Endothelial cell of umbilical vein (primary cell): ENCODE data around the gene VIPR2.

ENCODE experiments used
- EZH2 ChIP-seq: IDR thresholded peaks from 2 replicates; pipeline ENCODE4 v1.6.1; 2012; ENCODE audit warnings: borderline replicate concordance, low read depth, mild to moderate bottlenecking, moderate library complexity, low read length, inconsistent platforms; ENCODE audit not compliant: severe bottlenecking
- JUN ChIP-seq: IDR thresholded peaks from 2 replicates; pipeline ENCODE4 v1.6.1; 2011; ENCODE audit warnings: borderline replicate concordance, low read depth; ENCODE audit not compliant: insufficient read length, insufficient read depth
- MYC ChIP-seq: IDR thresholded peaks from one replicate; pipeline ENCODE4 v1.6.1; 2011; ENCODE audit warnings: mild to moderate bottlenecking, low read depth, low read length
- POLR2A ChIP-seq: IDR thresholded peaks from 2 replicates; pipeline ENCODE4 v1.6.1; 2012; ENCODE audit warnings: low read depth, mild to moderate bottlenecking, control low read depth, low read length
- POLR2AphosphoS5 ChIP-seq: IDR thresholded peaks from 2 replicates; pipeline ENCODE4 v1.6.1; 2012; ENCODE audit warnings: low read depth, mild to moderate bottlenecking, control low read depth, low read length, moderate library complexity; ENCODE audit not compliant: insufficient read depth
- TF ChIP-seq, protein P1 (sequence below), 2 donors: IDR thresholded peaks; 1 replicate in 1 of 2; 2 replicates in 1 of 2; pipeline ENCODE4 v1.5.1; 2011; ENCODE audit warnings: low read length in 2 of 2, mild to moderate bottlenecking in 2 of 2, moderate library complexity in 2 of 2, control low read depth in 1 of 2, inconsistent platforms in 1 of 2, low read depth in 1 of 2; ENCODE audit not compliant: insufficient read depth in 1 of 2; ENCODE audit errors: extremely low read depth in 1 of 2
- TF ChIP-seq, protein P2 (sequence below): IDR thresholded peaks from 2 replicates; pipeline ENCODE4 v1.6.1; 2011; ENCODE audit not compliant: insufficient read depth, insufficient read length

DNA sequence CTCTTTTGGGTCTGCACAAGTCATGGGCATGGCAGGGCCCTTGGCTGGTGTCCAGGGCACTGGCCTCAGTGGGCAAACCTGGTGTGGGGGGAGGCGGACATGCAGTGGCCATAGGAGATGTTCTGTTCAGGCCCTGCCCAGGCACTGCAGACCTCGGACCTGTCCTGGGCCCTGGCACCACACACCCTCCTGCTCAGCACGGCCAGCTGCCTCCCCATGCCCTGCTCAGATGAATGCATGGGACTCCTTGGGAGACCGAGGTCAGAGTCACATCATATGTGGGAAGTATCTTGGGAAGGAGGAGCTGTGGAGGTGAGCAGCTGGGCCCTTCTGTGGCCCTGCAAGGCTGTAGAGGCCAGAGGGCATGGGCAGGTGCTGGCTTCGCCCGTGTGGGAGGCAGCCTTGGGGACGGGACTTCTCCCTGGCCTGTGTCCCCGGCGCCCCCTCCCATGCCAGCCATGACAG, 130.8 kb downstream of the VIPR2 start:
- TF ChIP-seq, protein P1, sequence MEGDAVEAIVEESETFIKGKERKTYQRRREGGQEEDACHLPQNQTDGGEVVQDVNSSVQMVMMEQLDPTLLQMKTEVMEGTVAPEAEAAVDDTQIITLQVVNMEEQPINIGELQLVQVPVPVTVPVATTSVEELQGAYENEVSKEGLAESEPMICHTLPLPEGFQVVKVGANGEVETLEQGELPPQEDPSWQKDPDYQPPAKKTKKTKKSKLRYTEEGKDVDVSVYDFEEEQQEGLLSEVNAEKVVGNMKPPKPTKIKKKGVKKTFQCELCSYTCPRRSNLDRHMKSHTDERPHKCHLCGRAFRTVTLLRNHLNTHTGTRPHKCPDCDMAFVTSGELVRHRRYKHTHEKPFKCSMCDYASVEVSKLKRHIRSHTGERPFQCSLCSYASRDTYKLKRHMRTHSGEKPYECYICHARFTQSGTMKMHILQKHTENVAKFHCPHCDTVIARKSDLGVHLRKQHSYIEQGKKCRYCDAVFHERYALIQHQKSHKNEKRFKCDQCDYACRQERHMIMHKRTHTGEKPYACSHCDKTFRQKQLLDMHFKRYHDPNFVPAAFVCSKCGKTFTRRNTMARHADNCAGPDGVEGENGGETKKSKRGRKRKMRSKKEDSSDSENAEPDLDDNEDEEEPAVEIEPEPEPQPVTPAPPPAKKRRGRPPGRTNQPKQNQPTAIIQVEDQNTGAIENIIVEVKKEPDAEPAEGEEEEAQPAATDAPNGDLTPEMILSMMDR (IDR thresholded peaks at IDR 0.05; ENCODE audit: extremely low read depth in 1 of 2, insufficient read depth in 1 of 2, low read depth in 1 of 2, low read length in 2 of 2): no peak
- TF ChIP-seq POLR2A (no peak), EZH2 (no peak), POLR2AphosphoS5 (no peak), JUN (no peak), MYC (no peak)
- TF ChIP-seq, protein P2, sequence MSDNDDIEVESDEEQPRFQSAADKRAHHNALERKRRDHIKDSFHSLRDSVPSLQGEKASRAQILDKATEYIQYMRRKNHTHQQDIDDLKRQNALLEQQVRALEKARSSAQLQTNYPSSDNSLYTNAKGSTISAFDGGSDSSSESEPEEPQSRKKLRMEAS: no peak
